ENCODE measurements around the gene SLC49A4. TPM values are rescaled to one million over a fixed set of nuclear protein-coding genes. Genes with fewer than 3 reads are reported as not detected.

The SLC49A4 gene
- total RNA-seq, 2 experiments from 2014 or later = 1.3 to 1.5 TPM

GRCh38 chr3:122916580-122916979 is 121.7 kb downstream of the SLC49A4 start:
- DNase-seq = no peak
- peaks cover 10% of the 10 kb centered on the region for H3K4me1 Mint-ChIP-seq (ENCODE audit: low read depth)
- H3K9me3 Mint-ChIP-seq (ENCODE audit: insufficient read depth) = no peaks in the 10 kb centered on the region
- no peak overlapping the region for H3K27ac Mint-ChIP-seq
- ChIA-PET CTCF (no interaction called here), POLR2A (interaction anchor here (0.7 kb wide), 1 partner anchor 10 kb away, joined by 3 read pairs; no protein-coding TSS in a partner anchor)
- H3K27me3 Mint-ChIP-seq (ENCODE audit: low read depth) = peaks cover 41% of the 10 kb centered on the region
- no peaks in the 10 kb centered on the region for H3K36me3 Mint-ChIP-seq (ENCODE audit: low read depth)
- H3K4me3 Mint-ChIP-seq = no peak overlapping the region
- no peak for ATAC-seq

GRCh38 chr3:122917412-122917811 is 122.5 kb downstream of the SLC49A4 start:
- DNase-seq (no peak), ATAC-seq (no peak)
- H3K9me3 Mint-ChIP-seq (ENCODE audit: insufficient read depth) = no peaks in the 10 kb centered on the region
- no peak overlapping the region for H3K27ac Mint-ChIP-seq
- POLR2A ChIA-PET = no interaction called here
- no peak overlapping the region for H3K4me3 Mint-ChIP-seq
- CTCF ChIA-PET = no interaction called here
- peaks cover 41% of the 10 kb centered on the region for H3K27me3 Mint-ChIP-seq (ENCODE audit: low read depth)
- no peaks in the 10 kb centered on the region for H3K36me3 Mint-ChIP-seq (ENCODE audit: low read depth)
- H3K4me1 Mint-ChIP-seq (ENCODE audit: low read depth) = peaks cover 10% of the 10 kb centered on the region

- Mint-ChIP-seq H3K27me3 (ENCODE audit: low read depth) (peaks cover 41% of the 10 kb centered on the region), H3K4me1 (ENCODE audit: low read depth) (peaks cover 10% of the 10 kb centered on the region), H3K27ac (no peak overlapping the region), H3K4me3 (no peak overlapping the region), H3K36me3 (ENCODE audit: low read depth) (no peaks in the 10 kb centered on the region), H3K9me3 (ENCODE audit: insufficient read depth) (no peaks in the 10 kb centered on the region)
- ATAC-seq (no peak), DNase-seq (no peak)
- ChIA-PET CTCF (no interaction called here), POLR2A (no interaction called here)
Measured at GRCh38 chr3:122918576-122919290, 123.9 kb downstream of the SLC49A4 start.

GRCh38 chr3:122919291-122919610 is 124.4 kb downstream of the SLC49A4 start:
- ChIA-PET POLR2A (no interaction called here), CTCF (no interaction called here)
- H3K4me1 Mint-ChIP-seq (ENCODE audit: low read depth) = peaks cover 10% of the 10 kb centered on the region
- H3K9me3 Mint-ChIP-seq (ENCODE audit: insufficient read depth) = no peaks in the 10 kb centered on the region
- no peaks in the 10 kb centered on the region for H3K36me3 Mint-ChIP-seq (ENCODE audit: low read depth)
- H3K27ac Mint-ChIP-seq = no peak overlapping the region
- peaks cover 37% of the 10 kb centered on the region for H3K27me3 Mint-ChIP-seq (ENCODE audit: low read depth)
- DNase-seq (no peak), ATAC-seq (no peak)
- H3K4me3 Mint-ChIP-seq = no peak overlapping the region

- Mint-ChIP-seq H3K36me3 (ENCODE audit: low read depth) (no peaks in the 10 kb centered on the region), H3K4me1 (ENCODE audit: low read depth) (peaks cover 5% of the 10 kb centered on the region), H3K27me3 (ENCODE audit: low read depth) (peaks cover 35% of the 10 kb centered on the region), H3K9me3 (ENCODE audit: insufficient read depth) (no peaks in the 10 kb centered on the region), H3K27ac (no peak overlapping the region), H3K4me3 (no peak overlapping the region)
- ChIA-PET CTCF (interaction anchor here (1.5 kb wide), 1 partner anchor 20 kb away, joined by 3 read pairs; no protein-coding TSS in a partner anchor), POLR2A (no interaction called here)
- DNase-seq (no peak), ATAC-seq (no peak)
Measured at GRCh38 chr3:122920986-122921385, 126.1 kb downstream of the SLC49A4 start.

GRCh38 chr3:122921791-122922651 is 127.2 kb downstream of the SLC49A4 start:
- Mint-ChIP-seq H3K4me1 (ENCODE audit: low read depth) (peaks cover 2% of the 10 kb centered on the region), H3K36me3 (ENCODE audit: low read depth) (no peaks in the 10 kb centered on the region), H3K27me3 (ENCODE audit: low read depth) (peaks cover 27% of the 10 kb centered on the region), H3K27ac (no peak overlapping the region), H3K4me3 (peak overlapping the region; percentile 23), H3K9me3 (ENCODE audit: insufficient read depth) (no peaks in the 10 kb centered on the region)
- POLR2A ChIA-PET = no interaction called here
- peak; percentile 88 for ATAC-seq
- CTCF ChIA-PET = interaction anchor here (1.5 kb wide), 1 partner anchor 19 kb away, joined by 3 read pairs; no protein-coding TSS in a partner anchor
- DNase-seq = peak; percentile 57

GRCh38 chr3:122923611-122924010 is 128.7 kb downstream of the SLC49A4 start:
- no peak for DNase-seq
- H3K27ac Mint-ChIP-seq = no peak overlapping the region
- no peak for ATAC-seq
- peaks cover 2% of the 10 kb centered on the region for H3K4me1 Mint-ChIP-seq (ENCODE audit: low read depth)
- no peaks in the 10 kb centered on the region for H3K36me3 Mint-ChIP-seq (ENCODE audit: low read depth)
- ChIA-PET POLR2A (no interaction called here), CTCF (no interaction called here)
- H3K27me3 Mint-ChIP-seq (ENCODE audit: low read depth) = peaks cover 22% of the 10 kb centered on the region
- no peaks in the 10 kb centered on the region for H3K9me3 Mint-ChIP-seq (ENCODE audit: insufficient read depth)
- H3K4me3 Mint-ChIP-seq = no peak overlapping the region

- CTCF ChIA-PET = no interaction called here
- ATAC-seq = no peak
Measured at GRCh38 chr3:122924056-122924455, 129.2 kb downstream of the SLC49A4 start.

GRCh38 chr3:122925756-122926155 is 130.9 kb downstream of the SLC49A4 start:
- CTCF ChIA-PET = no interaction called here
- DNase-seq = no peak
- no peak overlapping the region for H3K4me3 Mint-ChIP-seq
- no peaks in the 10 kb centered on the region for H3K9me3 Mint-ChIP-seq (ENCODE audit: insufficient read depth)
- no peaks in the 10 kb centered on the region for H3K36me3 Mint-ChIP-seq (ENCODE audit: low read depth)
- POLR2A ChIA-PET = no interaction called here
- peaks cover 2% of the 10 kb centered on the region for H3K4me1 Mint-ChIP-seq (ENCODE audit: low read depth)
- H3K27me3 Mint-ChIP-seq (ENCODE audit: low read depth) = peaks cover 8% of the 10 kb centered on the region
- no peak for ATAC-seq
- H3K27ac Mint-ChIP-seq = no peak overlapping the region

More at GRCh38 chr3:122924056-122924455, 129.2 kb downstream of the SLC49A4 start:
- no peak for DNase-seq
- no peaks in the 10 kb centered on the region for H3K9me3 Mint-ChIP-seq (ENCODE audit: insufficient read depth)
- POLR2A ChIA-PET = no interaction called here
- no peaks in the 10 kb centered on the region for H3K36me3 Mint-ChIP-seq (ENCODE audit: low read depth)
- H3K4me3 Mint-ChIP-seq = no peak overlapping the region
- peaks cover 2% of the 10 kb centered on the region for H3K4me1 Mint-ChIP-seq (ENCODE audit: low read depth)
- no peak overlapping the region for H3K27ac Mint-ChIP-seq
- peaks cover 20% of the 10 kb centered on the region for H3K27me3 Mint-ChIP-seq (ENCODE audit: low read depth)

- ChIA-PET CTCF (no interaction called here), POLR2A (no interaction called here)
- Mint-ChIP-seq H3K27me3 (ENCODE audit: low read depth) (peaks cover 7% of the 10 kb centered on the region), H3K4me1 (ENCODE audit: low read depth) (peaks cover 2% of the 10 kb centered on the region), H3K4me3 (no peak overlapping the region), H3K36me3 (ENCODE audit: low read depth) (no peaks in the 10 kb centered on the region), H3K27ac (no peak overlapping the region), H3K9me3 (ENCODE audit: insufficient read depth) (no peaks in the 10 kb centered on the region)
- DNase-seq (no peak), ATAC-seq (no peak)
Measured at GRCh38 chr3:122926322-122926721, 131.5 kb downstream of the SLC49A4 start.

GRCh38 chr3:122926811-122927210 is 131.9 kb downstream of the SLC49A4 start:
- no peak for ATAC-seq
- Mint-ChIP-seq H3K36me3 (ENCODE audit: low read depth) (no peaks in the 10 kb centered on the region), H3K27ac (no peak overlapping the region), H3K4me3 (no peak overlapping the region), H3K4me1 (ENCODE audit: low read depth) (no peaks in the 10 kb centered on the region), H3K27me3 (ENCODE audit: low read depth) (peaks cover 8% of the 10 kb centered on the region), H3K9me3 (ENCODE audit: insufficient read depth) (no peaks in the 10 kb centered on the region)
- POLR2A ChIA-PET = no interaction called here
- CTCF ChIA-PET = no interaction called here
- DNase-seq = no peak

- DNase-seq = no peak
- Mint-ChIP-seq H3K27me3 (ENCODE audit: low read depth) (peaks cover 12% of the 10 kb centered on the region), H3K4me1 (ENCODE audit: low read depth) (no peaks in the 10 kb centered on the region), H3K9me3 (ENCODE audit: insufficient read depth) (no peaks in the 10 kb centered on the region), H3K4me3 (no peak overlapping the region), H3K36me3 (ENCODE audit: low read depth) (no peaks in the 10 kb centered on the region), H3K27ac (no peak overlapping the region)
- ChIA-PET POLR2A (no interaction called here), CTCF (no interaction called here)
- ATAC-seq = no peak
Measured at GRCh38 chr3:122927726-122928125, 132.9 kb downstream of the SLC49A4 start.

Measured in activated CD8-positive, alpha-beta T cell treated with anti-CD3 and anti-CD28 coated beads, Interleukin-2, amount 10 ng/mL, durations not matched to agents 7 days and 5 days (primary cell).